K562 (cell line): ENCODE results near the gene TCFL5. TPM values are rescaled to one million over a fixed set of nuclear protein-coding genes. Genes with fewer than 3 reads are reported as not detected.

Experiments
- polyA plus RNA-seq, 8 experiments: library from polyadenylated mRNA; depleted of rRNA in 4 of 8; stranded (reverse) in 5 of 8; unstranded in 3 of 8; fragments of >200 nt; fragmentation: Nextera tagmentation in 2 of 8; fragmentation: Illumina TruSeq in 1 of 8; extraction: Ambion mirVana in 2 of 8; extraction: Trizol in 1 of 8; gene quantifications; 2 replicates each; pipeline versions ENCODE4 v1.2.1 to v1.2.3, GENCODE V29; 2011 to 2014; ENCODE audit warnings: inconsistent platforms in 1 of 8, missing spikeins in 1 of 8
- total RNA-seq, 7 experiments: library from RNA; depleted of rRNA in 6 of 7; stranded (reverse); fragments of >200 nt in 6 of 7; fragmentation: Illumina TruSeq in 2 of 7; extraction: Trizol in 2 of 7; gene quantifications; 2 replicates each; pipeline versions ENCODE4 v1.2.1 to v1.2.3, GENCODE V29; 2011 to 2021; ENCODE audit warnings: low replicate concordance in 1 of 7
- TF ChIP-seq, protein P1 (sequence below), 2 experiments: fragments of 450-650 bp in 1 of 2; sonication (generic) in 1 of 2; formaldehyde crosslinking in 1 of 2; IDR thresholded peaks; 2 replicates each; pipeline versions ENCODE4 v1.7.1 to v1.9.0; 2016 to 2022; ENCODE audit warnings: inconsistent platforms in 1 of 2, mild to moderate bottlenecking in 1 of 2, missing genetic modification reagents in 1 of 2

Gene TCFL5
- total and polyA plus RNA-seq, 9 of the 15 experiments (the other 6 are each of a cell fraction or from before 2014, with no cell fraction given) = 1.00 to 12.6 (median 9.1) TPM

DNA sequence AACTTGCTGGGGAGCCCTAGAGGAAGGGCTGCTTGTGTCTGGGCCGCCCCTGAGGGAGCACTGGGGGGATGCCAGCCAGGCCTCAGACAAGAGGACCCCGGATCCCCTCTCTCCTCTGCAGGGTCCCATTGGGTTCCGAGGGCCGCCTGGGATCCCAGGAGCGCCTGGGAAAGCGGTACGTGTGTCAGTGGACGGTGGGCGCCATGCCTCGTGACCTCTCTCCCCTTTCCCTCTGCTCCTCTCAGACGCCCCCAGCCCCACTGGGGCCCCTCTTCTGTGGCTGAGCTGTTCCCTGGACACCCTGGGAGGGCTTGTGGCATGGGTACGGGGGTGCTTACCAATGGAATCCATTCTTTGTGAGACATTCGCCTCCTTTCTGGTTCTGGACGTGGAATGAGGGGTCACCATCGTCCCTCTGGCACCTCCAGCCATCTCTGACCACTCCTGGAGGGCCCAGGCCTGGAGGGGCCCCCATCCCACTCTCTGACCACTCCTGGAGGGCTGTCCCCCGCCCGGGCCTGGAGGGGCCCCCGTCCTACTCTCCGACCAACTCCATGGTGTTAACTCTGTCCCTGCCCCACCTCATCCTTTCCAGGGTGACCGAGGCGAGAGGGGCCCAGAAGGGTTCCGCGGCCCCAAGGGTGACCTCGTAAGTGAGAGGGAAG, 34.8 kb downstream of the TCFL5 start (continued):
- TF ChIP-seq, protein P1, sequence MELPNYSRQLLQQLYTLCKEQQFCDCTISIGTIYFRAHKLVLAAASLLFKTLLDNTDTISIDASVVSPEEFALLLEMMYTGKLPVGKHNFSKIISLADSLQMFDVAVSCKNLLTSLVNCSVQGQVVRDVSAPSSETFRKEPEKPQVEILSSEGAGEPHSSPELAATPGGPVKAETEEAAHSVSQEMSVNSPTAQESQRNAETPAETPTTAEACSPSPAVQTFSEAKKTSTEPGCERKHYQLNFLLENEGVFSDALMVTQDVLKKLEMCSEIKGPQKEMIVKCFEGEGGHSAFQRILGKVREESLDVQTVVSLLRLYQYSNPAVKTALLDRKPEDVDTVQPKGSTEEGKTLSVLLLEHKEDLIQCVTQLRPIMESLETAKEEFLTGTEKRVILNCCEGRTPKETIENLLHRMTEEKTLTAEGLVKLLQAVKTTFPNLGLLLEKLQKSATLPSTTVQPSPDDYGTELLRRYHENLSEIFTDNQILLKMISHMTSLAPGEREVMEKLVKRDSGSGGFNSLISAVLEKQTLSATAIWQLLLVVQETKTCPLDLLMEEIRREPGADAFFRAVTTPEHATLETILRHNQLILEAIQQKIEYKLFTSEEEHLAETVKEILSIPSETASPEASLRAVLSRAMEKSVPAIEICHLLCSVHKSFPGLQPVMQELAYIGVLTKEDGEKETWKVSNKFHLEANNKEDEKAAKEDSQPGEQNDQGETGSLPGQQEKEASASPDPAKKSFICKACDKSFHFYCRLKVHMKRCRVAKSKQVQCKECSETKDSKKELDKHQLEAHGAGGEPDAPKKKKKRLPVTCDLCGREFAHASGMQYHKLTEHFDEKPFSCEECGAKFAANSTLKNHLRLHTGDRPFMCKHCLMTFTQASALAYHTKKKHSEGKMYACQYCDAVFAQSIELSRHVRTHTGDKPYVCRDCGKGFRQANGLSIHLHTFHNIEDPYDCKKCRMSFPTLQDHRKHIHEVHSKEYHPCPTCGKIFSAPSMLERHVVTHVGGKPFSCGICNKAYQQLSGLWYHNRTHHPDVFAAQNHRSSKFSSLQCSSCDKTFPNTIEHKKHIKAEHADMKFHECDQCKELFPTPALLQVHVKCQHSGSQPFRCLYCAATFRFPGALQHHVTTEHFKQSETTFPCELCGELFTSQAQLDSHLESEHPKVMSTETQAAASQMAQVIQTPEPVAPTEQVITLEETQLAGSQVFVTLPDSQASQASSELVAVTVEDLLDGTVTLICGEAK (IDR thresholded peaks at IDR 0.05) = no peak
- TF ChIP-seq, protein P1 (CRISPR knock-in tag; IDR thresholded peaks at IDR 0.05) = no peak
